HG02763 (cell line): ENCODE data around the gene TUFM.
"Not testable (repeated sequence)": the region's sequence is repeated elsewhere in the genome, so short reads cannot be mapped to it uniquely, and the experiment has no call there.

ENCODE experiments used
- ATAC-seq: cut with Tn5 transposase; IDR thresholded peaks from one replicate; pipeline ENCODE4 v1.9.1; 2021; ENCODE audit warnings: mild to moderate bottlenecking, moderate library complexity; ENCODE audit not compliant: unreplicated experiment

Gene TUFM

DNA sequence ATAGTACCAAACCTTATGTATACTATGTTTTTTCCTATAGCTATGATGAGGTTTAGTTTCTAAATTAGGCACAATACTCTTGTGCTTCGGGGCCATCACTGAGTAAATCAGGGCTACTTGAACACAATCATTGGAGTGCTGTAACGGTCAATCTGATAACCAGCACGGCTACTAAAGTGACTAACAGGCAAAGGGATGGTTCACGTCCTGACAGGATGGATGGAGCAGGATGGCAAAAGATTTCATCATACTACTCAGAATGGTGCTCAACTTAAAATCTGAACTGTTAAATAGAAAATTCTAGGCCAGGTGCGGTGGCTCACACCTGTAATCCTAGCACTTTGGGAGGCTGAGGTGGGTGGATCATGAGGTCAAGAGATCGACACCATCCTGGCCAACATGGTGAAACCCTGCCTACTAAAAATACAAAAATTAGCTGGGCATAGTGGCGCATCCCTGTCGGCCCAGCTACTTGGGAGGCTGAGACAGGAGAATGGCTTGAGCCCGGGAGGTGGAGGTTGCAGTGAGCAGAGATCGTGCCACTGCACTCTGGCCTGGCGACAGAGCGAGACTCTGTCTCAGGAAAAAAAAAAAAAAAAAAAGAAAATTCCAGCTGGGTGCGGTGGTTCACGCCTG is 7.0 kb downstream of the TUFM start:
- ATAC-seq: no peak

DNA sequence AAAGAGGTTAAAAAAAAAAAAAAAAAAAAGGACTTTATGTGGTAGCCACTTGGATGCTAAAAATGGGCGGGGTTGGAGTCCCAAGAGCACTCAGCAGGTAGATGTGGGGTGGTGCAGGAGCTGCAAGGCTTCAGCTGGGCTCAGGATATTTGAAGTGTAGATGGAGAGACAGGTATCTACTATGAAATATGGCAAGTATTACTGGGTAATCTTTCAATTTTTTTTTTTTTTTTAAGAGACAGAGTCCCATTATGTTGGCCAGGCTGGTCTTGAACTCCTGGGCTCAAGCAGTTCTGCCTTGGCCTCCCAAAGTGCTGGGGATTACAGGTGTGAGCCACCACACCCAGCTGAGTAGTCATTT is 7.6 kb downstream of the TUFM start:
- ATAC-seq: no peak

DNA sequence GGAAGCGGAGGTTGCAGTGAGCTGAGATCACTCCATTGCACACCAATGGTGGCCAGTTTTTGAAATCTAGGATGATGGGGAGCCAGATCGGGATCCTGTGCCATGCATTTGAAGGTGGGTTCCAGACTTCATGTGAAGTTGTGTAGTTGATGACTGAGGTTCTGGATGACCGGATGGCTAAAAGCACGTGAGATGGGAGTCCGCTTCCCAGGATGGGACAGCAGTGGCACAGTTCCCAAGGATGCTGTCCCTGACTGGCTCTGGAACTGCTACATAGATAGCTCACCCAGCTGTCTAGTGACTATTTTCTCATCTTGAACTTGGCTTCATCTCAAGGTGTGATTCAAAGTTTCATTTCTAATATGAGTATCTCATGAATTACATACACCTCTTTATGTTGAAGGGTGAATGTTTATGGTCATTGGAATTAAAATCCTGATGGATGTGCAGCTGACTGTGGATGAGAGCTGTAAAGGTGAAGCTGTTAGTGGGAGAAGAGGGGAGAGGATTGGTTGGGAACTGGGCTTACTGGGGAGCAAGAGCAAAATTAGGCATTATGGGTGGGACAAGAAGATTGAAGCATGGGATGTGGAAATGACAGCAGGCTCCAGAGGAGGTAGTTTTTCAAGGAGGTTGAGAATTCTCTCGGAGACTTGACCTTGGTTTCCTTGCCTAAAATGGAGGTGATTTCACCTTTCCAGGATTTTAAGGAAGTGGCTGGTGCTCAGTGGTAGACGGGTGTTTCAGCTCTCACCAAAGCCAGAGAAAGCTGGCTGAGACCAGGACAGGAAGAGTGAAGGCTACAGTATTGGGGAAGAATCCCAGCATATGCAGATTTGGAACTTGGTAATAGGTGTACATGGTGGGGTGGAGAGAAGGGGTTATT is 8.2 kb downstream of the TUFM start:
- no peak for ATAC-seq

DNA sequence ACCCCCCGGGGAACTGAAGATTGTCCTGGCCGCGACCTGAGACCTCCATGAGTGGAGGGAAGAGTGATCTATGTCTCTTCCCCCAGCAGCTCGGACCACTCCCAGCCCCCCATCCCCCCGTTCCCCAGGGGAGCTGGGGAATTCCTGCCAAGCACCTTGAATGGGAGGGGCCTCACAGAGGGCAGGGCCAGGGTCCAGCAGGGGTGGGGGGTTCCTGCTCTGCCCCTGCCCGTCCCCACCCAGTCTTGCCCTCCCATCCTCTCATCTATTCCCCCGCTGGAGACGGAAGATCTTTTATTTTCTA is 9.4 kb downstream of the TUFM start:
- no peak for ATAC-seq

DNA sequence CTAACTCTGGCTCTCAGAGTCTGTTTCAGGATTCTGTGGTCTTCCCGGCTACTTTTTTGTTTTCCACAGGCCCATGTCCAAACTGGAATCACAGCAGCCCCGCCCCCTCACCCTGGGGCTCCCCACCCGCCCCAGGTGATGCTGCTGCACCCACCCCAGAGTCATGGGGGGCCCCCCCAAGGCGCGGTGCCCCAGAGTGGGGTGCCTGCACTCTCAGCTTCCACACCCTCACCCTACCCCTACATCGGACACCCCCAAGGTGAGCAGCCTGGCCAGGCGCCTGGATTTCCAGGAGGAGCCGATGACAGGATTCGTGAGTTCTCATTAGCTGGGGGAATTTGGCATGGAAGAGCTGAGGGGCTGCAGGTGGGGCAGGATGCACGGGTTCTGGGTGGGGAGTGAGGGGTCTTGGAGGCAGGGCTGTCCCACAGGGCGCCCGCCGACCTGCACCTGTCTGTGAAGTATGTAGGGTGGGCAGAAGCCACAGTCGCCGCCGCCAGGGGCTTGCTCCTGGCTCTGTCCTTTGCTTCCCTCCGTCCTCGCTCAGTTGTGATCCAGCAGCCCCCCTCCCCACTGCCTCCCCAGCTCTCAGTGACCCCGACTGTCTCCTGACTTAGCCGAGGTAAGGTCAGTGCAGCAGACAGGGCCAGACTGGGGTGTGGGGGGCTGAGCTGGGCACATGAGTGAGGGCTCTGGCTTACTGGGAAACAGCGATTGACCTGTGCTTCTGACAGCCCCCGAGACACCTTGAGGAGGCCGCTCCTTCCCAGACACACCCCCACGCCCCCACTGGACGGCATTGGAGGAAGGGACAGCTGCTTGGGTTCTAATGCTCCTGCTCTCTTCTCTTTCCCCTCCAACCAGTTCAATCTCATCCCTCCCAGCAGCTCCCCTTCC is 10.0 kb downstream of the TUFM start:
- ATAC-seq: no peak

DNA sequence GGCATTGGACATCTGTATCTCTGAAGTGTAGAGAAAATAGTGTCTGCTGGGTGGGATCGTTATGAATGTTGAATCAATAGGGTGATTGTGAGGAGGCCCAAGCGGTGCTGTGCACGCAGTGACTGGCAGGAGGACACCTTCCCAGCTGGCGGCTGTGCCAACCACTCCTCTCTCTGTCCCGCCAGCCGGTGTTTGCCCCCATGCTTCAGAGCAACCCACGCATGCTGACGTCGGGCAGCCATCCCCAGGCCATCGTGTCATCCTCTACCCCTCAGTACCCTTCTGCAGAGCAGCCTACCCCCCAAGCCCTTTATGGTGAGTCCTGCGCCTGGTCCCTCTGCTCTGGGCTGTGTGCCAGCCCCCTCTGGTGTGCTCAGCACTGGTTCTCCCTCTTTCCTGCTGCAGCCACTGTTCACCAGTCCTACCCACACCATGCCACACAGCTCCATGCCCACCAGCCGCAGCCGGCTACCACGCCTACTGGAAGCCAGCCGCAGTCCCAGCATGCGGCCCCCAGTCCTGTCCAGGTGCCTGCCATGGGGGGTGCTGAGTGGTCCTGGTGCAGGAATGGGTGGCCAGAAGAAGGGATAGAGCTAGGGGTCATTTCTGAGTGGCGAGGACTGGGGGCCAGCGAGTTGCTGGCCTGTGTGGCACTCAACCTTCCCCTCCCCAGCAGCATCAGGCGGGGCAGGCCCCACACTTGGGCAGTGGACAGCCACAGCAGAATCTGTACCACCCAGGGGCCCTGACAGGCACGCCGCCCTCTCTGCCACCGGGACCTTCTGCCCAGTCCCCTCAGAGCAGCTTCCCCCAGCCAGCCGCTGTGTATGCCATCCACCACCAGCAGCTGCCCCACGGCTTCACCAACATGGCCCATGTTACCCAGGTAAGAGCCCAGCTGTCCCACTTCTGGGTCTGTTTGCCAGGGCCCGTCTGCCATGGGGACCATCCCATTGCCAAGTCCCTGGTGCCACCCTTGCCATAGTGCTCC is 11.0 kb downstream of the TUFM start:
- no peak for ATAC-seq

DNA sequence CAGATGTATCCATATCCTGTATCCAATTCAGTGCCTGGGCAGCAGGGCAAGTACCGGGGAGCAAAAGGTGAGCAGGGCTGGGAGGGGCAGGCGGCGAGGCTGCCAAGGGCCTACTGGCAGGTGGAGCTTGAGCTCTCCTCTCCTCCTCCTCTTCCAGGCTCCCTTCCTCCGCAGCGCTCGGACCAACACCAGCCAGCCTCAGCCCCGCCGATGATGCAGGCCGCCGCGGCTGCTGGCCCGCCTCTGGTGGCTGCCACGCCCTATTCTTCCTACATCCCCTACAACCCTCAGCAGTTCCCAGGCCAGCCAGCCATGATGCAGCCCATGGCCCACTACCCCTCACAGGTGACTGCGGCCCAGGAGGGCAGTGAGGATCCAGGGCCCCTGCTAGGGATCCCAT is 11.8 kb downstream of the TUFM start:
- no peak for ATAC-seq

DNA sequence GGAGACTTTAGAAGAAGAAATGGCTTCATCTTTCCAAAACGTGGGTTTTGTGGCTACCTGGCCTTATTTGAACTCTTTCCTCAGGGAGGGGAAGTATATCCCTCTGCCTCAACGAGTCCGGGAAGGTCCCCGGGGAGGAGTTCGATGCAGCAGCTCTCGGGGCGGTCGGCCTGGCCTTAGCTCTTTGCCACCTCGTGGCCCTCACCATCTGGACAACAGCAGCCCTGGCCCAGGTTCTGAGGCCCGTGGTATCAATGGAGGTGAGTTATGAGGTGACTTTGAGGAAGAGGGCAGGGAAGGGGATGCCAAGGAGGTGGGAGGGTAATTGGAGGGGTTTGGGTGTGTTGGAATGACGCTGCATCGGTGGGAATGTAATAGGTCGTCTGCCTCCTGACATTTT is 15.6 kb downstream of the TUFM start:
- no peak for ATAC-seq

DNA sequence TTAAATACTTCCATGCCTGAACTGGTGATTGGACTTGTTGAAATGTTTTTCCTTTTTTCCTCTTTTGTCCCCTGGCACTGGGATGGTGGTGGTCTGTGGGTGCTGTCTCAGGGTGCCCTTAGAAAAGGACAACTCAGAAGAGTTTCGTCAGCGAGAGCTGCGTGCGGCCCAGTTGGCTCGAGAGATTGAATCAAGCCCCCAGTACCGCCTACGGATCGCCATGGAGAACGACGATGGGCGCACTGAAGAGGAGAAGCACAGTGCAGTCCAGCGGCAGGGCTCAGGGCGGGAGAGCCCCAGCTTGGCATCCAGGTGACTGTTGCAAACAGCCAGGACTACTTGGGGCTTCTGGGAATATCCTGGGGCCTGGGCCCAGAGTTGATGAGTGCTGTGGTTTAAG is 16.4 kb downstream of the TUFM start:
- ATAC-seq: no peak

DNA sequence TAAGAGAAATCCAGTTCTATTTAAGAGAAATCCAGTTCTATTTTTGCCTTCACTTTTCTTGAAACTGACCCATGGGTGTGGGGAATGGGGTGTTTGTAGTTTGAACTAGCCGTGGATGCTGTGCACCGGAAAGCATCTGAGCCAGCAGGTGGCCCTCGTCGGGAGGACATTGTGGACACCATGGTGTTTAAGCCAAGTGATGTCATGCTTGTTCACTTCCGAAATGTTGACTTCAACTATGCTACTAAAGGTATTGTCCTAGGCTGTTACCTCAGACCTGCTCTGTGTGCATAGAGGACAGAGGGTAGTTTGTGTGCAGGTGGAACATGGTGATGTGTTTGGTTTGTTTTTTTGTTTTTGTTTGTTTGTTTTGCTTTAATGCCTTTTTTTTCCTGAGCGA is 20.0 kb downstream of the TUFM start:
- ATAC-seq: no peak

DNA sequence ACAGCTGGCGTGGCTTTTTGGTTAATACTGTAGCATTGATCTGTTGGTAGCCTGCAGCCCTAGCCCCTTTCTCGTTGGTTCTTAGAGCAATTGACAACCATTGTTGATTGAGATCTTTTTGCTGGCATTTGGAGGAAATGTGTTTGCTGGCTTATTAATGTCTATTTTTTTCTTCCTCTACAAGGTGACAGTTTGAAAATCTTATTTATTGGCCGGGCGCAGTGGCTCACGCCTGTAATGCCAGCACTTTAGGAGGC is 21.5 kb downstream of the TUFM start:
- no peak for ATAC-seq

DNA sequence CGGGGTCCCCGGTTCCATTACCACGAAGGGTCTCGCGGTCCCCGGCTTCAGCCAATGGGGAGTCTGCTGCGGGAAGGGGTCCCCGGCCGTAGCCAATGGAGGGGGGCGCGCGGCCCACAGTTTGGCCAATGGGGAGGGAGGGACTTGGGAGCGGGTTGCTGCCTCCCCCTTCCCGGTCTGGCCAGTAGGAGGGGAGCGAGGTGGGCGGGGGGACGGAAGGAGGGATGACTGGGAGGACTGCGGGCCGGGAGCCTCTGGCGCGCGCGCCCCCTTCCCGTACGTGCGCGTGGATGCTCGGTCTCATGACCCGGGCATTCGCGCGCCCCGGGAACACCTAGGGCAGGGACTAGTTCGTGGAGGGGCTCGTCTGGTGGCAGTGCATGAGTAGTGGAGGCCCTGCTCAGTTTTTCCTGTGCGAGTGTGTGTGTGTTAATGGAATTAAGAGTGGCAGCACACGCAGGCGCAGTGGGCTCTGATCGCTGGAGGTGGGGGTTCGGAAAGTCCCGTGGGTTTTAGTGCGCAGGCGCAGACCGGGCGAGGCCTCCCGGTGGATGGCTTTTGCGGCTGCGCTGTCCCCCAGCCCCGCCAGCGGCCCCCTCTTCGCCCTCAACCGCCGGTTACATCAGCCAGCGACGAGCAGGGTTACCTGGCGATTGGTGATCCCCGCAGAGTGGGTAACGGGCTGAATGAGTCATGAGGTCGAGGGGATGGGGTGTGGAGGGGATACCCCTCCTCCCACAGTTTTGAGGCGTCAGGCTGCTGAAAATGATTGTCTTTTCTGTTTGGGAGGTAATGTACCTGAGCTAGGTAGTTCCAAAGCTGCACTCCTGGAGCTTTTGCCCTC is 22.1 kb downstream of the TUFM start:
- ATAC-seq: peak; percentile 65

DNA sequence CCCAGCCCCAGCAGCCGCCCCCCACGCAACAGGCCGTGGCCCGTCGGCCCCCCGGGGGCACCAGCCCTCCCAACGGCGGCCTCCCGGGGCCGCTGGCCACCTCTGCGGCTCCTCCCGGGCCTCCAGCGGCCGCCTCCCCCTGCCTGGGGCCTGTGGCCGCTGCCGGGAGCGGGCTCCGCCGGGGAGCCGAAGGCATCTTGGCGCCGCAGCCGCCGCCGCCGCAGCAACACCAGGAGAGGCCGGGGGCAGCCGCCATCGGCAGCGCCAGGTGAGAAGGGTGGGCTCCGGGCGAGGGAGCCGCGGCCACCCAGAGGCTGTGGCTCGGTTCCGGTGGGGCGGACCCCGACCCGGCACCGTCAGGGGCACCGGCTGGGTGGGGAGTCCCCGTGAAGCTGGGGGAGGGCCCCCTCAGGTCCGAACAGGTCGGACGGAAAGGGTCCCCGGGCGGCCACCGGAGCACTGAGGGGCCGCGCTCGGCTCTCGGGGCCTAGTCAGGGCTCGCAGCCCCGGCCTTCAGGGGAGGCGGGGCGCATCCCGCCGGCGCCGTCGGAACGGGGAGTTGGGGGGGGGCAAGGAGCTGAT is 22.8 kb downstream of the TUFM start:
- ATAC-seq: peak; percentile 19

DNA sequence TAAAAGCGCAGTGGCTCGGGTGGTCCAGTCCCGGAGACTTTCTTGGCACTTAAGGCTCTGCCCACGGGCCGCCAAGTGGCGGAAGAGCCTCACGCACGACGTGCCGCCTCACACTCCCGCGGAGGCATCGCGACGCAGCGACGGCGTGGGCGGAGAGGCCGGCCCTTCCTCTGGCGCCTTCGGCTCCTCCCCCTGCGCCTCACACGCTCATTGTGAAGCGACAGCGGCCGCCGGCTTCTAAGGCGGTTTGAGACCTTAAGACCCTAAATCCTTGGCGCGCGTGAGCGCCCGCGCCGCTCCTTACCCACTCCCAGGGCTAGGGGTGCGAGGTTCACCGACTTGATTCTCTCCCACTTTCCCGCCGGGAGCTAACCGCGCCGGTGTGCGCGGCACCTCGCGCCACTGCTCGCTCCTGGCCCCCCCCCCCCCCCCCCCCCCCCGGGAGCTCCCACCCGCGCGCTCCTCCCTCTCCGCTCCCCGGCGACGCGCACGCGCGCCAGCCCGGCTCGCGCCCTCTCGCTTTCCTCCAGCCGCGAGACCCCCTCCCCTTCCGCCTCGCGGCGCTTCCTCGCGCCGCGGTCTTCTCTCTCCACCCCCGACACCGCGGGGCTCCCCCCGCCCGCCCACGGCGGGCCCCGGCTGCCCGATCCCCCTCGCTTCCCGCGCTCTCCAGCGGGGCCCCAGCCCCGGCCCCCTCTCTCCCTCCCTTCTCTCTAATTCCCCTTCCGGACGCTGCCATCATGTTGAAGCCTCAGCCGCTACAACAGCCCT is 23.4 kb downstream of the TUFM start, which contains the start of gene ATXN2L:
TSS of gene ATXN2L (plus strand) at position 480 of the 771 bp plus-strand sequence. CDS start at position 741, 261 bp downstream.
- ATAC-seq: peak; percentile 40

DNA sequence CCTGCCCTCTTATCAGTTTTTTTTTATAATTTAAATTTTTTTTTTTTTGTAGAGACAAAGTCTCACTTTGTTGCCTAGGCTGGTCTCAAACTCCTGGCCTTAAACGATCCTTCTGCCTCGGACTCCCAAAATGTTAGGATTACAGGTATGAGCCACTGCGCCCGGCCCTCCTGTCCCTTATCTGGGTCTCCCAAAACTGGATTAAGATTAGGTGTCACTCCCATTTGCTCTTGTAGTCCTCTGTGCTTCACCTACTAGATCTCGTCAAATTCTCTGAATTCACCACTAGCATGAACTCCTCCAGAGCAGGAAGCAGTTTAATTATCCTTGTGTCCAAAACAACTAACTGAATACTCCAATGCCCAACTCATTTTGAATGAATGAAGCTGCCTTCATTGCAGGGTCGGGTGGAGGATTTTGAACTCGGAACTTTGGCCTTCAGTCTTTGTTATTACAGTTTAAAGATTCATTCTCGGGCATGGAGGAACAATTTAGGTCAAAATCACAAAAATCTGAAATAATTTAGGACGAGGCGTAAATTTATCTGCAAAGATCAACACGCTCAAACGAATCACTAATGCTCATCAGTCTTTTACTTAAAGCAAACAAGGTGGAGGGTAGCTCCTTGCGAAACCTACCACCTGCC is 24.2 kb downstream of the TUFM start:
- ATAC-seq: no peak

DNA sequence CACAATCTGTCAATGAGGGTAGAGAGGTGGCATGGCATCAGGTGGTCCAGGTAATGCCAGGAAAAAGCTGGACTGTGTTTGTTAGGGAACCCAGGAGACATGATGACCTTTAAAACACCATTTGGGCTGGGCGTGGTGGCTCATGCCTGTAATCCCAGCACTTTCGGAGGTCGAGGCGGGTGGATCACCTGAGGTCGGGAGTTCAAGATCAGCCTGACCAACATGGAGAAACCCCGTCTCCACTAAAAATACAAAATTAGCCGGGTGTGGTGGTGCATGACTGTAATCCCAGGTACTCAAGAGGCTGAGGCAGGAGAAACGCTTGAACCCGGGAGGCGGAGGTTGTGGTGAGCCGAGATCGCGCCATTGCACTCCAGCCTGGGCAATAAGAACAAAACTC is 25.6 kb downstream of the TUFM start:
- not testable (repeated sequence) for ATAC-seq

DNA sequence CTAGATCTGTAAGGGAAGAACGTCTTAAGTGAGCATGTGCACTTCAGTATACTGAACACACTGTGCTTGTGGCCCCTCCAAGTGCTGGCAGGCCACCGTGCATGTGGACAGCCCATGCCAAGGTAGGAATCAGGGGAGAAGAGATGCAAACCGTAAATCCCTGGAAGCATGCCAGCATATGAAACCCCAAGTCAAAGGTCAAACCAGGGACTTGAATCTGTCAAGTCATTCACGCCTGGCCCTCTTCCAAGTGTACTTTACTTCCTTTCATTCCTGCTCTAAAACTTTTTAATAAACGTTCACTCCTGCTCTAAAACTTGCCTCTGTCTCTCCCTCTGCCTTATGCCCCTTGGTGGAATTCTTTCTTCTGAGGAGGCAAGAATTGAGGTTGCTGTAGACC is 26.1 kb downstream of the TUFM start:
- ATAC-seq: no peak

DNA sequence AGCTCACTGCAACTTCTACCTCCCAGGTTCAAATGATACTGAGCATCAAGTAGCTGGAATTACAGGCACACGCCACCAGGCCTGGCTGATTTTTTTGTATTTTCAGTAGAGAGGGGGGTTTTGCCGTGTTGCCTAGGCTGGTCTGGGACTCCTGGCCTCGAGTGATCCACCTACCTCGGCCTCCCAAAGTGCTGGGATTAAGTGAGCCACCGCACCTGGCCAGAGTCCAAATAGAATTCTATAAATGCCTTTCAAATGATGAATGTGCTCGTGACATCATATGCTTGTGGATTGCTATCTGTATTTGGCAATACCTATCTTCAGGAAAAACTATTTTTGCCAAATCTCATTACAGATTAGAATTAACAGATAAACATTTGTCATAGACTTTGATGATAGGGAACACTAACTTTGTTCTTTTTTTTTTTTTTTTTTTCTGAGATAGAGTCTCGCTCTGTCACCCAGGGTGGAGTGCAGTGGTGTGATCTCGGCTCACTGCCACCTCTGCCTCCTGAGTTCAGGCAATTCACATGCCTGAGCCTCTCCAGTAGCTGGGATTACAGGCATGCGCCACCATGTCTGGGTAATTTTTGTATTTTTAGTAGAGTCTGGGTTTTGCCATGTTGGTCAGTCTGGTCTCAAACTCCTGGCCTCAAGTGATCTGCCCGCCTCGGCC is 38.6 kb downstream of the TUFM start:
- ATAC-seq: not testable (repeated sequence)
